GM19025 (cell line): ENCODE results near the gene AK4.

ENCODE experiments used
- ATAC-seq: cut with Tn5 transposase; IDR thresholded peaks from one replicate; pipeline ENCODE4 v1.9.1; 2021; ENCODE audit warnings: mild to moderate bottlenecking, low read depth, moderate library complexity; ENCODE audit not compliant: unreplicated experiment

The AK4 gene

DNA sequence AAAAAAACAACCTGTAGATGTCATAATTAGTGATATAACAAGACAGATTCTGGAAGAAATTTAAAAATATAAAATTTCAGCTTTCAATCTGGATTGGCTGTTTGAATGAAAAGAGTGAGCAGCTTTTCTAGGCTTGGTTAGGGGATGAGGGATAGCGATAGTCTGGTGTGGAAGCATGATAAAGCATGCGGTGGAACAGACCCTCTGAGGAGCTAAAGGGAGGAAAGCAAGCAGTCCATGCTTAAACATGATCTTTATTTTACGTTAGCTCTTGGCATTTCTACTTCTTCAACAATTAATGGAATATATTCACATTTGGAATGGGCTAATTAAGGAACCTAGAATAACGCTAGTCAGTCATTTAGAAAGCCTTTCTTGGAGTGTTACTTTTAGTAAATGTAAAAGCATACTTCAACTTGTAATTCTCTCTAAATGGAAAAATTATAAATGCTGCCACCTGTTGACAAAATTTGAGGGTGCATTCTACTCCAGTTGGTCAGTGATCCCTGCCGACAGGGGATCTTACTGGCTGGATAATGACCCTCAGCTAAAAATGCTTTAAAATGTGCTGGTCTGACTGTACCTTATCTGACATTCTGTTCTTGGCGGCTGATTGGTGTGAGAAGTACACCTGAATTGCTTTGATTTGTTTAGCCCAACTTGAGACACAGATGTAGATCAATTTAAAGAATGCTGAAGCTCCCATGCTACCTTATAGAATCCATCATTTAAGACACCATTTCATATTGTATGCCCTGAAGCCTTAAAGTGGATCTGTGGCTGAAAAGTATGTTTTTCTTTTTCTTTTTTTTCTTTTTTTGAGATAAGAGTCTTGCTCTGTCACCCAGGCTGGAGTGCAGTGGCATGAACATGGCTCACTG lies 61.2 kb downstream of the AK4 start:
- ATAC-seq = no peak

DNA sequence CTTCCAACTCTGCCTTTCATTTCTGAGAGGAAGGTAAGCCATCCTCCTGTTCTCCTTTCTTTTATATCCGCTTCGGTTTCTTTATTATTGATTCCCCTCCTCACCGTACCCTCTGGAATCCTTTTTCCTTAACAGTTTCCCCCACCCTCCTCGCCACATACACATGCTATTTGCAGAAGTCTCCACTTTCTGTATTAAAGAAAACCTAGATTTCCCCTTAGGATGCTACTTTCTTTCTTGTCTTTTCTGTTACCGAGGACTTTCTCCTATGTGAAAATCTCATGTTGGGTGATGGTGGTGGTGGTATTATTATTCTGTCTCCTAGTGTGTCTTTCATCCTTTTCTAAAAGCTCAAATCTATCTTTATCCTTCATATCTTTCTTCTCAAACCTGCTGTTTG lies 62.3 kb downstream of the AK4 start:
- no peak for ATAC-seq

- ATAC-seq = no peak
Measured at GRCh38 chr1:65211331-65211730, 63.3 kb downstream of the AK4 start.

- no peak for ATAC-seq
Measured at GRCh38 chr1:65213271-65214023, 65.4 kb downstream of the AK4 start.

- ATAC-seq = no peak
Measured at GRCh38 chr1:65214340-65215027, 66.5 kb downstream of the AK4 start.

GRCh38 chr1:65216989-65217388 lies 69.0 kb downstream of the AK4 start:
- no peak for ATAC-seq

DNA sequence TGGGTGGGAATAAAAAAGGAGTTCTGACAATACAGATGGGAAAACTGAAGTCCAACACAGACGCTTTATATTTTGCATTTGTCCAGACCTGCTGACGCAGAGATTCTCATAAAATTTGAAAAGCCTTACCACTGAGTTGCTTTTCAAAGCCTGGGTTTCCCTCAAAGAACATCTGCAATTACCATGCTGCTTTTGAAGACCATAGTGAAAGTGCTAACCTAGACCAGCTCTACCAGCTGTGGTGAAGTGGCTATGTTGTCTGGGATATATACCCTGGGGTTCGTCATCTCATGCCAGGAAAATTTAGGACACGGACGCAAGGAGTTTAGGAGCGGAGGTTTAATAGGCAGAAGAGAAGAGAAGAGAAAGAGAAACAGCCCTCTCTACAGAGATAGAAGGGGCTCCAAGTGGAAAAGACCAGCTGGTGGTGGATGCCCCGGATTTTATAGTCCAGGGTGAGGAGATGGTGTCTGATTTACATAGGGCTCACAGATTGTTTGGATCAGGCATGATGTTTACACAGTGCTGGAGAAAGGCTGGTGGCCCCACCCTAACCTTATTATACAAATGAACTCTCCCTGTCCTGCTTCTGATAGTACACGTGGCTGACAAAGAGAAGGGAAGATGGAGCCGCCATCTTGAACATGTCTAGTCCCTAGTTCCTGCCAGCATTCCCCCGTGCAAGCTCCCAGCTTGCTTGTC lies 73.8 kb downstream of the AK4 start:
- ATAC-seq = no peak

DNA sequence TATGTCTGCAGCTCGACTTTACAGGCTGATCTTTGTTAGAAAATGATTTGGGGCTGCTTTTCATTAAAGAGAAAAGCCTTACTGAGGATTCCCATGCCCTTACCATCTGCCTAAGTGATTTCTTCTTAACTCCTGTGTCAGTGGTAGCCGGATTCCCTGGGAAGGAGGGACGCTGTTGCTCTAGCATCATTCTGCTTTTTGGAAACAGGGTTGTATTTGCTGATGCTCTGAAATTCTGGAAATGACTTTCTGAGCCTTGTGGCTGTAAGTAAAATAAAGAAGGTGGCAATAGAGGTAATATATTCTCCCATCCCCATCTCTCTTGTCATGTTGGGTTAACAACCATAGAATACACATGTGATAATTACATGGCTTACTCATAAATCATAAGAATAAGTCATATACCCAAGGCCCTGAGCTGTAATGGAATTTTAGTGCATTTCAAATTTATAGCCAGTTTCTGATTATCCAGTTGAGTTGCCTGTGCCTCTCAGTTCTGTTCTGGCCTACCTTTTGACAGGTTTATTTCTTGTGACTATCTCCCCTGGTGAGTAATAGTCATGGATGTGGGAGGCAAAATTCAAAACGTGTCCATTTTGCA lies 74.4 kb downstream of the AK4 start:
- no peak for ATAC-seq

DNA sequence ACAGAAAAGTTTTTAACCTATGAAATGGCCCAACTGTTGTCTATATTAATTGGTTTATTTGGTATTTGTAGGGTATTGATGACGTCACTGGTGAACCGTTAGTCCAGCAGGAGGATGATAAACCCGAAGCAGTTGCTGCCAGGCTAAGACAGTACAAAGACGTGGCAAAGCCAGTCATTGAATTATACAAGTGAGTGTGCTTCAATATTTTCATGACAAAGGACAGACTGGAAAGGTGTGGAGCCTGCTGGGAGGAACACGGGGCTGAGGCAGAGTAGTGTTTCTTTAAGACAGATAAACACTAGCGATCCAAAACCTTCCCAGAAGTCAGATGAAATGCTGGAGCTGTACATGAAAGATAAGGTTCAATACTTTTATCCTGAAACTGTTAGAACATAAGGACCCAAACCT lies 76.7 kb downstream of the AK4 start:
- no peak for ATAC-seq

DNA sequence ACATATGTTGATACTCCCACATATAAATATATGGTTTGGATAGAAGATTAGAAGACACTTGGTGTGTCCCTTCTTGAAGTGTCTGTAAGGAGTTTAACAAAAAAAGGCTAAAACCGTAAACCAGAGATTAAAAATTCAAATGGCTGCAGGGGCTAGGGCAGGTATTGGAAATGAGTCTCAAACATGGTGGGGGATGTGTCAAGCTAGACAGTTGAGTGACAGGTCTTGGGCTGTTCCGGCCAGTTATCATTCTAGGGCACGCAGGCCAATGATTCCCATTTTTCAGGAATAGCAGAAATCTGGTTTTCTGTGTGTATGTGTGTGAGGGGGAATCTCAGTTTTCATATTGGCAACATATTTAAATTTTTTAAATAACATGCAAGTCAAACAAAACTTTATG lies 77.2 kb downstream of the AK4 start:
- ATAC-seq = no peak

GRCh38 chr1:65229201-65229600 lies 81.2 kb downstream of the AK4 start:
- ATAC-seq = no peak

GRCh38 chr1:65229754-65230339 lies 81.8 kb downstream of the AK4 start:
- no peak for ATAC-seq

GRCh38 chr1:65230731-65231481 lies 82.9 kb downstream of the AK4 start:
- ATAC-seq = no peak

- no peak for ATAC-seq
Measured at GRCh38 chr1:65231718-65232330, 83.8 kb downstream of the AK4 start.

DNA sequence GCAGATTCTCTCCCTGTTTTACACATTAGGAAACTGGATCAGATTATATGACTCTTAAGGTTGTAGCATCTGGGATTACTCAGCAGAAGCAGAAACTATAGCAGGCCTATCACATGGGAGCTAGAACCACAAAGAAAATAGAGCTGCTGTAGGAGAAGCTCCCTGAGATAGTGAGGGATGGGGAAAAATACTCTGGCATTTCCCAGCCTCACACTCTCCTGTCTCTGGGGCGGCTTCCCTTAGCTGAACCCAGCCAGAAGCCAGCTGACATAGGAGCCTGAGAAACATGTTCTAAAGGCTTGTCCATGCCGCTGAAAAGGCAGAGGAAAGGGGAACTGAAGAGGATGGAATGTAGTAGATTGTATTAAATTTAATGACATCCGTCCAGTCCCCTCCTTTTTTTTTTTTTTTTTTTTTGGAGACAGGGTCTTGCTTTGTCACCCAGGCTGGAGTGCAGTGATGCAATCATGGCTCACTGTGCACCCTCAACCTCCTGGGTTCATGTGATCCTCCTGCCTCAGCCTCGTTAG lies 84.5 kb downstream of the AK4 start:
- ATAC-seq = no peak

DNA sequence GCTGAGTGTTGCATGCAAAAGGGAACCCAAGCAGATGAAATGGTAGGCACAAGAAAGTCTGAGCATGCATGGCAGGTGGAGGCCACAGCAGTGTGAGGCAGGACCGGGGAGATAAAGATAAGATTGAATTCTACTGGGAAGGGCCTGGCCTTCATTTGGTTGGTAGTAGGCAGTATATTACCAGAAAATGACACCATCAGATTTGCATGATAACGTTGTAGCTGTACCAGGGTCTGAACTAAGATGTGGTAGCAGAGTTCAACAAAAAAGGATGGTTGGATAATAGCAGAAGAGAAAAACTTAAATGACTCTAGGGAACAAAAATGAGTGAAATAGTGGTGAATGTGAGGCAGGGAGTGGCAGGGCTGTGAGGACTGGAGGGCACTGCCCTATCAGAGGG lies 85.8 kb downstream of the AK4 start:
- no peak for ATAC-seq

DNA sequence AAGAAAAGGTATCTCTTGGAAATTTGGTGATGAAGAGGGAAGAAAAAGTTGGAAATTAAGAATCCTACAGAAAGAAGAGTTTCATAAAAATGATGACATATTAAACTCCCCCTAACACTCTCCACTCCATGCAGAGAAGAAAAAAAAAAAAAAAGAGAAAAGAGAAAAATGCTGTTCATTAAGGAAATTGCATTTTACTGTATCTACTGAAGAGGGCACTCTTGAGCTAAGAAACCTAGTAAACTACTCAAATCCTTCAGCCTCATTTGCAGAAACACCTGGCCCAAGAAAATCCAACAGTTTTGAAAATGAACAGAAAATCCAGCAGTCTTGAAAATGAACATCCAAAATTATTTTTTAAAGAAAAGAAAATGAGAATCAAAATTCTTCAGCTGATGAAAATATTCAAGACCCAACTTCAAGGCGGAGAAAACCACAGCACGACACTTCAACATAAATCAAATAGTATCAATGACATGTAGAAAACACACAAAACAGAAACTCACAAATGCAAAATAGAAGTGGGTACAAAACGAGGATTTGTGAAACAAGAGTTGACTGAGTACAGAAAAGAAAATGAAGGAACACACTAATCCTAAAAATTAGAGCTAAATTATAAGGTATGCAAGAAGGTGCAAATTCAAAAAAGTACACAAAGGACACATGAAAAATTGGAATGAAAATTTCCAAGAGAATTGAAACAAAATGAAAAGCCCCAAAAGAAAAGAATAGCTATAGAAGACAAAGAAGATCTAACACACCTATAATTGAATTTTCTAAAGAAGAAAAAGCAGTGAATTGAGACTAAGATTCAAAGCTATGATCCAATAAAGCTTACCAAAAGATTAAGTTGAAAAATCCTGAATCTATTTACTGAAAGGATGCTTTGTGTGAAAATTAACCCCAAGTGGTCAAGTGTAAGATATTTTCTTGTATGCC lies 88.1 kb downstream of the AK4 start:
- ATAC-seq = no peak
